Heart right ventricle (tissue), 16 donors: ENCODE data around the gene RFC2. TPM values are rescaled to one million over a fixed set of nuclear protein-coding genes. Genes with fewer than 3 reads are reported as not detected.
A peak's percentile ranks its signal among the peaks of the same experiment; 100 is the strongest.

Source experiments
- ATAC-seq, 8 donors: fragments of 200-7000 bp; cut with Tn5 transposase; one replicate each; pipeline ENCODE4 v1.9.1; 2020; ENCODE audit warnings: mild to moderate bottlenecking in 8 of 8, moderate library complexity in 8 of 8, moderate number of reproducible peaks in 1 of 8
- DNase-seq, 2 donors: peaks; one replicate each; pipeline ENCODE4 v3.0.0-alpha.2; 2020
- H3K27ac ChIP-seq, 10 donors: fragments of 200-600 bp; sonication (generic) in 2 of 10; one replicate each; pipeline versions ENCODE4 v1.5.0 to v1.8.0; 2020 to 2022; ENCODE audit warnings: mild to moderate bottlenecking in 3 of 10
- H3K27me3 ChIP-seq, 7 donors: fragments of 200-600 bp; one replicate each; pipeline ENCODE4 v1.8.0; 2021 to 2022; ENCODE audit warnings: mild to moderate bottlenecking in 2 of 7
- H3K36me3 ChIP-seq, 9 donors: fragments of 200-600 bp; sonication (generic) in 1 of 9; one replicate each; pipeline versions ENCODE4 v1.5.0 to v1.8.0; 2020 to 2022; ENCODE audit warnings: mild to moderate bottlenecking in 2 of 9
- H3K4me1 ChIP-seq, 9 donors: fragments of 200-600 bp; sonication (generic) in 1 of 9; one replicate each; pipeline versions ENCODE4 v1.5.0 to v1.8.0; 2020 to 2022; ENCODE audit warnings: mild to moderate bottlenecking in 4 of 9
- H3K4me3 ChIP-seq, 10 donors: fragments of 200-600 bp; sonication (generic) in 2 of 10; one replicate each; pipeline versions ENCODE4 v1.5.0 to v1.8.0; 2020 to 2022; ENCODE audit warnings: mild to moderate bottlenecking in 7 of 10, moderate library complexity in 2 of 10
- H3K9me3 ChIP-seq, 11 donors: fragments of 200-600 bp in 10 of 11; sonication (generic) in 2 of 11; one replicate each; pipeline versions ENCODE4 v1.5.0 to v1.8.0; 2013 to 2022; ENCODE audit warnings: mild to moderate bottlenecking in 2 of 11, control low read depth in 1 of 11, moderate library complexity in 1 of 11
- CTCF ChIP-seq, 9 donors: fragments of 200-600 bp; sonication (generic) in 2 of 9; IDR thresholded peaks; one replicate each; pipeline versions ENCODE4 v1.5.0 to v1.8.0; 2021 to 2022; ENCODE audit warnings: antibody characterized with exemption in 9 of 9, mild to moderate bottlenecking in 5 of 9, moderate library complexity in 1 of 9
- WGBS, 2 donors: extraction: QIAGEN DNeasy Blood & Tissue Kit; methylation state at CpG; one replicate each; pipeline ENCODE4 v1.1.7; 2013; ENCODE audit warnings: inconsistent platforms in 1 of 2; 5-methylcytosine and 5-hydroxymethylcytosine counted together
- intact Hi-C, 10 donors: fragments of 100-400 bp; cut with DNase I; formaldehyde crosslinking; loops; one replicate each; pipeline versions ENCODE4 v1.11.1 to v1.14.2; 2022
- polyA plus RNA-seq, 2 donors: library from polyadenylated mRNA; stranded (reverse); fragments of 200-250 nt; gene quantifications; one replicate each; pipeline ENCODE4 v1.2.3, GENCODE V29; 2013
- total RNA-seq, 10 donors: library from RNA; stranded (reverse); fragmentation: NEBNext Ultra II Directional in 3 of 10; extraction: Animal tissue kit (Norgen Biotek cat#: 25700) in 3 of 10; gene quantifications; one replicate each; pipeline versions ENCODE4 v1.2.1 to v1.2.4, GENCODE V29; 2021 to 2023
- donor health status: Arrhythmogenic right ventricular cardiomyopathy.
- donor health status: ischemic (EF 13 %, LVEDD 7.1; RV severe dilation, severe dysfunction).
- donor health status: healthy with polysubstance abuse.
- donor health status: DM: no; HTN: yes; CAD: no.
- donor health status: DM: no; HTN: no; CAD: no.
- donor health status: ischemic (EF 25% LVEDD 6.9; RV normal size, moderate dysfunction).
- donor health status: ischemic (EF 25% LVEDD 5.7; RV mildly dilated, moderate dysfunction).
- donor health status: healthy.
- donor health status: DM: yes; HTN: yes; CAD: no.
- donor health status: Ischemic cardiomyopathy.
- donor health status: ischemic (EF 35%, LVEDD 5.7; RV mildly dilated, moderate dysfunction).
- donor health status: nonischemic (EF 11% LVEDD 7.7; RV severe dilation, severe dysfunction).
- donor health status: DM: yes; HTN: yes; CAD: no.
- donor health status: PGD.
- donor health status: ischemic (EF 29% LVEDD 5.4; RV normal size, mild dysfunction).
- donor health status: nonischemic (EF 23%, LVEDD 6.1; RV moderate dilation, normal function).

The RFC2 gene
- total and polyA plus RNA-seq, 12 donors = 7.0 to 18.5 (median 10.7) TPM

GRCh38 chr7:74190259-74190658, 63.9 kb downstream of the RFC2 start:
- H3K27me3 ChIP-seq = no peaks in the 10 kb centered on the region
- H3K4me3 ChIP-seq = no peak overlapping the region
- peaks cover 7 to 91% (median 65%) of the 10 kb centered on the region in 9 donors for H3K36me3 ChIP-seq
- intact Hi-C loops = no loop called here
- no peak overlapping the region for H3K27ac ChIP-seq
- WGBS, 2 donors = 89 to 92% methylated on average over 7 of the region's 7 CpGs
- H3K9me3 ChIP-seq = no peaks in the 10 kb centered on the region
- DNase-seq = no peak
- H3K4me1 ChIP-seq = peaks cover 5 to 44% (median 35%) of the 10 kb centered on the region in 9 donors
- TF ChIP-seq CTCF (IDR thresholded peaks at IDR 0.05) = no peak
- ATAC-seq = no peak

- intact Hi-C loops = loop anchor here in 2 of 10 donors (5.0 to 10.0 kb wide), 2 partner anchors 106 to 323 kb away; partner anchors contain the start of genes LIMK1 (in 1 of the 2) and TMEM270 (in 1 of the 2)
- Histone ChIP-seq H3K27ac (peak overlapping the region in 4 of 10 donors; percentile 13 to 54 (median 48)), H3K9me3 (no peaks in the 10 kb centered on the region), H3K27me3 (no peaks in the 10 kb centered on the region), H3K4me3 (no peak overlapping the region), H3K4me1 (peaks cover 13 to 66% (median 56%) of the 10 kb centered on the region in 9 donors), H3K36me3 (peaks cover 6 to 72% (median 45%) of the 10 kb centered on the region in 9 donors)
- TF ChIP-seq CTCF (IDR thresholded peaks at IDR 0.05) = no peak
- DNase-seq (no peak), ATAC-seq (peak; percentile 35 to 85 (median 62))
- 49 to 53% methylated on average over 11 of the region's 11 CpGs for WGBS, 2 donors
Measured at GRCh38 chr7:74187915-74188675, 66.1 kb downstream of the RFC2 start.

GRCh38 chr7:74185636-74186035, 68.6 kb downstream of the RFC2 start:
- intact Hi-C loops = loop anchor here in 2 of 10 donors (5.0 to 10.0 kb wide), 2 partner anchors 103 to 321 kb away; partner anchors contain the start of genes LIMK1 (in 1 of the 2) and TMEM270 (in 1 of the 2)
- H3K4me3 ChIP-seq = no peak overlapping the region

More at GRCh38 chr7:74185636-74186035, 68.6 kb downstream of the RFC2 start:
- Histone ChIP-seq H3K9me3 (no peaks in the 10 kb centered on the region), H3K27me3 (no peaks in the 10 kb centered on the region), H3K27ac (peak overlapping the region in 7 of 10 donors; percentile 7 to 54 (median 32)), H3K36me3 (peaks cover 0 to 59% (median 26%) of the 10 kb centered on the region in 9 donors), H3K4me1 (peaks cover 19 to 87% (median 77%) of the 10 kb centered on the region in 9 donors)
- no peak for ATAC-seq
- TF ChIP-seq CTCF (IDR thresholded peaks at IDR 0.05) = no peak
- 7 to 18% methylated on average over 5 of the region's 5 CpGs for WGBS, 2 donors
- no peak for DNase-seq
